Adrenal gland (tissue), 12 donors: ENCODE results near the gene CACNA1G. TPM values are rescaled to one million over a fixed set of nuclear protein-coding genes. Genes with fewer than 3 reads are reported as not detected.
A peak's percentile ranks its signal among the peaks of the same experiment; 100 is the strongest.

Experiments
- DNase-seq, 7 donors: peaks; one replicate each; pipeline ENCODE4 v3.0.0-alpha.2; 2019 to 2020
- H3K27ac ChIP-seq, 5 donors: fragments of 200-600 bp; sonication (generic) in 4 of 5; 1 replicate in 3 of 5; 2 replicates in 2 of 5; pipeline versions ENCODE4 v1.5.1 to v1.8.0; 2016 to 2020; ENCODE audit warnings: mild to moderate bottlenecking in 1 of 5
- H3K27me3 ChIP-seq: fragments of 200-600 bp; 2 replicates; pipeline ENCODE4 v1.8.0; 2021
- H3K36me3 ChIP-seq, 2 donors: fragments of 200-600 bp; replicated peaks in 1 of 2; 1 replicate in 1 of 2; 2 replicates in 1 of 2; pipeline versions ENCODE4 v1.5.1 to v1.8.0; 2018 to 2022
- H3K4me1 ChIP-seq, 2 donors: fragments of 200-600 bp; replicated peaks in 1 of 2; 1 replicate in 1 of 2; 2 replicates in 1 of 2; pipeline versions ENCODE4 v1.5.1 to v1.8.0; 2018 to 2021
- H3K4me3 ChIP-seq, 4 donors: fragments of 200-600 bp; sonication (generic) in 3 of 4; one replicate each; pipeline ENCODE4 v1.5.1; 2016 to 2018
- H3K9me3 ChIP-seq, 3 donors: fragments of 200-600 bp; sonication (generic) in 1 of 3; replicated peaks in 1 of 3; 1 replicate in 2 of 3; 2 replicates in 1 of 3; pipeline versions ENCODE4 v1.5.1 to v1.8.0; 2016 to 2021
- POLR2A ChIP-seq, 2 donors: fragments of 450-650 bp; IDR thresholded peaks; one replicate each; pipeline ENCODE4 v1.6.1; 2017; ENCODE audit warnings: antibody characterized with exemption in 2 of 2, mild to moderate bottlenecking in 2 of 2, moderate library complexity in 1 of 2
- WGBS, 4 donors: extraction: QIAGEN DNeasy Blood & Tissue Kit in 2 of 4; methylation state at CpG; one replicate each; pipeline versions ENCODE4 v1.1.5 to v1.1.7; 2013 to 2017; 5-methylcytosine and 5-hydroxymethylcytosine counted together
- intact Hi-C, 2 donors: fragments of 100-400 bp; cut with DNase I; formaldehyde crosslinking; loops; one replicate each; pipeline versions ENCODE4 v1.14.1 to v1.15.0; 2022 to 2023
- polyA plus RNA-seq, 3 donors: library from polyadenylated mRNA; stranded (reverse); fragments of 200-250 nt in 2 of 3; fragments of 350-450 nt in 1 of 3; fragmentation: Illumina TruSeq in 1 of 3; extraction: RNeasy Lipid Tissue Mini Kit (QIAGEN cat#74804) in 1 of 3; gene quantifications; one replicate each; pipeline ENCODE4 v1.2.3, GENCODE V29; 2013 to 2014
- total RNA-seq, 9 donors: library from RNA; depleted of rRNA in 4 of 9; stranded (reverse); fragments of >200 nt in 4 of 9; fragments of 120-200 nt in 1 of 9; fragmentation: NEBNext Ultra II Directional in 1 of 9; extraction: Animal tissue kit (Norgen Biotek cat#: 25700) in 1 of 9; gene quantifications; one replicate each; pipeline versions ENCODE4 v1.1.0 to v1.2.4, GENCODE V29; 2013 to 2023
- TF ChIP-seq, protein P1 (sequence below), 6 experiments: fragments of 450-650 bp in 4 of 6; fragments of 200-600 bp in 2 of 6; sonication (generic) in 1 of 6; IDR thresholded peaks; 1 replicate in 5 of 6; 2 replicates in 1 of 6; pipeline versions ENCODE4 v1.5.1 to v1.8.0; 2016 to 2021; ENCODE audit warnings: antibody characterized with exemption in 6 of 6, mild to moderate bottlenecking in 2 of 6, moderate library complexity in 1 of 6
- donor health status: healthy with polysubstance abuse.
- donor health status: Bipolar disorder and iron deficiency.
- donor health status: DM: yes; HTN: yes; CAD: no.
- donor health status: DM: no; HTN: no; CAD: no.
- donor health status: DM: no; HTN: no; CAD: no.
- donor health status: DM: yes; HTN: yes; CAD: no.

Gene CACNA1G
- total and polyA plus RNA-seq, 12 donors = 0.05 to 2.6 (median 0.14) TPM; not detected in 1

DNA sequence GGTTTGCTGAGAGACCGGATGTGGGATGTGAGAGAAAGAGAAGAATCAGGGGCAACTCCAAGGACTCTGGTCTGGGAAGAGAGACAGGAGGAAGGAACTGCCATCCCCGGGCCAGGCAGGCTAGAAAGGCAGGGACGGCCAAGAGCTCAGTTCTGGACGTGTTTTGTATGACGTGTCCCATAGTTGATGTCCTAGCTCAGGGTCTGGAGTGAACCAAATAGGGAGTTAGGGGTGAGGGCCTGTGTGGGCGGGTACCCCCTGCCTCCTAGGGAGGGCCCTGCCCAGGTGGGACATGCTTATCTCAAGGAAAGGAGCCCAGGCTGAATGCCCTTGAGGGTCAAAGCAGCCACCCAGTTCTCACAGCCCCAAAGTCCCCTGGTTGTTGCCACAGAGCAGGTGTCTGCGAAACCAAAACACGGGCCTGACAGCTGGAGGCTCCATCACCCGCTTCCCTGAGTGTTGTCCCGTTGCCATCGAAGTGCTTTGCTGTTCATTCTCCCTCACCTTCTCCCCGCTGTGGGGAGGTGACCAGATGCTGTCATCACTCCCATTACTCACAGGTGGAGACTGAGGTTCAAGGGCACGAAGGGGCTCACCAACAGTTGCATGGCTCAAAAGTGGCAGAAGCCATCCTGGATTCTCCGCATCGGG lies 81.7 kb downstream of the CACNA1G start:
- Histone ChIP-seq H3K36me3 (no peaks in the 10 kb centered on the region), H3K9me3 (no peaks in the 10 kb centered on the region), H3K27ac (peak overlapping the region; percentile 36 to 90 (median 82)), H3K4me1 (peaks cover 64% of the 10 kb centered on the region in 2 donors), H3K27me3 (no peaks in the 10 kb centered on the region), H3K4me3 (no peak overlapping the region)
- TF ChIP-seq POLR2A (IDR thresholded peaks at IDR 0.05) = no peak
- TF ChIP-seq, protein P1, sequence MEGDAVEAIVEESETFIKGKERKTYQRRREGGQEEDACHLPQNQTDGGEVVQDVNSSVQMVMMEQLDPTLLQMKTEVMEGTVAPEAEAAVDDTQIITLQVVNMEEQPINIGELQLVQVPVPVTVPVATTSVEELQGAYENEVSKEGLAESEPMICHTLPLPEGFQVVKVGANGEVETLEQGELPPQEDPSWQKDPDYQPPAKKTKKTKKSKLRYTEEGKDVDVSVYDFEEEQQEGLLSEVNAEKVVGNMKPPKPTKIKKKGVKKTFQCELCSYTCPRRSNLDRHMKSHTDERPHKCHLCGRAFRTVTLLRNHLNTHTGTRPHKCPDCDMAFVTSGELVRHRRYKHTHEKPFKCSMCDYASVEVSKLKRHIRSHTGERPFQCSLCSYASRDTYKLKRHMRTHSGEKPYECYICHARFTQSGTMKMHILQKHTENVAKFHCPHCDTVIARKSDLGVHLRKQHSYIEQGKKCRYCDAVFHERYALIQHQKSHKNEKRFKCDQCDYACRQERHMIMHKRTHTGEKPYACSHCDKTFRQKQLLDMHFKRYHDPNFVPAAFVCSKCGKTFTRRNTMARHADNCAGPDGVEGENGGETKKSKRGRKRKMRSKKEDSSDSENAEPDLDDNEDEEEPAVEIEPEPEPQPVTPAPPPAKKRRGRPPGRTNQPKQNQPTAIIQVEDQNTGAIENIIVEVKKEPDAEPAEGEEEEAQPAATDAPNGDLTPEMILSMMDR (IDR thresholded peaks at IDR 0.05) = no peak
- WGBS, 4 donors = 63 to 73% (median 71%) methylated on average over 15 of the region's 15 CpGs
- intact Hi-C loops = no loop called here
- DNase-seq = no peak

- H3K4me1 ChIP-seq = peaks cover 56 to 59% of the 10 kb centered on the region in 2 donors
- peak; percentile 65 to 88 (median 84) for DNase-seq
- 51 to 73% (median 59%) methylated on average over 4 to 10 of the region's 10 CpGs for WGBS, 4 donors
- H3K4me3 ChIP-seq = no peak overlapping the region
- no peaks in the 10 kb centered on the region for H3K36me3 ChIP-seq
- no peaks in the 10 kb centered on the region for H3K9me3 ChIP-seq
- peak in 1 of 2 donors; percentile 22 for TF ChIP-seq POLR2A (IDR thresholded peaks at IDR 0.05)
- TF ChIP-seq, protein P1 (IDR thresholded peaks at IDR 0.05) = no peak
- intact Hi-C loops = no loop called here
- no peaks in the 10 kb centered on the region for H3K27me3 ChIP-seq
- H3K27ac ChIP-seq = peak overlapping the region; percentile 36 to 90 (median 82)
These were observed 82.5 kb downstream of the CACNA1G start for GRCh38 chr17:50642722-50643656.

- intact Hi-C loops = no loop called here
- no peaks in the 10 kb centered on the region for H3K36me3 ChIP-seq
- no peak for DNase-seq
- WGBS, 4 donors = 89 to 99% (median 96%) methylated on average over 3 of the region's 3 CpGs
- H3K4me3 ChIP-seq = no peak overlapping the region
- no peak overlapping the region for H3K27ac ChIP-seq
- H3K27me3 ChIP-seq = no peaks in the 10 kb centered on the region
- TF ChIP-seq, protein P1 (IDR thresholded peaks at IDR 0.05) = no peak
- H3K4me1 ChIP-seq = peaks cover 28% of the 10 kb centered on the region in 2 donors
- H3K9me3 ChIP-seq = no peaks in the 10 kb centered on the region
These were observed 85.5 kb downstream of the CACNA1G start for GRCh38 chr17:50645748-50646682.
